CD4-positive, alpha-beta T cell treated with Interleukin-15 for 4 hours (primary cell): ENCODE measurements around the gene COQ8A.

Source experiments
- DNase-seq: peaks from one replicate; pipeline ENCODE4 v3.0.0-alpha.2; 2020; ENCODE audit warnings: low spot score

COQ8A gene

GRCh38 chr1:227032396-227032795 lies 92.3 kb downstream of the COQ8A start:
- no peak for DNase-seq

- DNase-seq, result no peak
Measured at GRCh38 chr1:227033880-227034279, 93.8 kb downstream of the COQ8A start.

- DNase-seq, result no peak
Measured at GRCh38 chr1:227035316-227035715, 95.2 kb downstream of the COQ8A start.

GRCh38 chr1:227037121-227037520 lies 97.0 kb downstream of the COQ8A start:
- no peak for DNase-seq
